SK-N-SH (cell line): ENCODE results near the gene RUFY4. TPM values are rescaled to one million over a fixed set of nuclear protein-coding genes. Genes with fewer than 3 reads are reported as not detected.

ENCODE experiments used
- CTCF ChIA-PET: fragments of 300-600, 350-600 bp; formaldehyde crosslinking; extraction: SDS; loops from one replicate; lab custom pipeline; 2021; lab: Yijun Ruan, JAX
- POLR2A ChIA-PET: fragments of 350-600 bp; sonication (Branson Sonifier 250); formaldehyde crosslinking; extraction: SDS; loops from one replicate; lab custom pipeline; 2020; ENCODE audit warnings: antibody characterized with exemption, inconsistent platforms; lab: Yijun Ruan, JAX
- DNase-seq: peaks from one replicate; pipeline ENCODE4 v3.0.0; 2012
- H2AFZ ChIP-seq: fragments of 200-600 bp; sonication (generic); 2 replicates; pipeline ENCODE4 v1.8.1; 2016; ENCODE audit warnings: antibody characterized with exemption, mild to moderate bottlenecking, low read depth
- H3F3A ChIP-seq: fragments of 200-600 bp; sonication (generic); replicated peaks from 2 replicates; pipeline ENCODE3; 2016; ENCODE audit warnings: antibody characterized with exemption, mild to moderate bottlenecking; ENCODE audit not compliant: insufficient read depth
- H3K27ac ChIP-seq, 2 experiments: fragments of 200-500 bp in 1 of 2; fragments of 200-600 bp in 1 of 2; sonication (Bioruptor generic) in 1 of 2; sonication (generic), shearing (Covaris generic) in 1 of 2; 2 replicates each; pipeline versions ENCODE4 v1.5.1 to v1.6.1; 2014 to 2016; ENCODE audit warnings: low read depth in 2 of 2, inconsistent platforms in 1 of 2, low read length in 1 of 2, mild to moderate bottlenecking in 1 of 2, mixed read lengths in 1 of 2
- H3K27me3 ChIP-seq: fragments of 200-600 bp; sonication (generic), shearing (Covaris generic); 2 replicates; pipeline ENCODE4 v1.6.1; 2016; ENCODE audit warnings: mixed run types; ENCODE audit not compliant: insufficient read depth
- H3K36me3 ChIP-seq, 2 experiments: fragments of 200-500 bp in 1 of 2; fragments of 200-600 bp in 1 of 2; sonication (Bioruptor generic) in 1 of 2; sonication (generic) in 1 of 2; replicated peaks in 1 of 2; 2 replicates each; pipeline versions ENCODE3 to v1.5.1; 2014 to 2016; ENCODE audit warnings: low read length in 1 of 2, mild to moderate bottlenecking in 1 of 2; ENCODE audit not compliant: insufficient read depth in 2 of 2, control insufficient read depth in 1 of 2
- H3K4me1 ChIP-seq, 2 experiments: fragments of 200-500 bp in 1 of 2; fragments of 200-600 bp in 1 of 2; sonication (Bioruptor generic) in 1 of 2; sonication (generic), shearing (Covaris generic) in 1 of 2; 2 replicates each; pipeline versions ENCODE4 v1.5.1 to v1.6.1; 2014 to 2016; ENCODE audit warnings: low read depth in 1 of 2, low read length in 1 of 2, mixed run types in 1 of 2; ENCODE audit not compliant: insufficient read depth in 2 of 2, control insufficient read depth in 1 of 2
- H3K4me2 ChIP-seq: fragments of 200-600 bp; sonication (generic), shearing (Covaris generic); 2 replicates; pipeline ENCODE4 v1.6.1; 2017; ENCODE audit warnings: mixed run types
- H3K4me3 ChIP-seq, 2 experiments: fragments of 200-500 bp in 1 of 2; fragments of 200-600 bp in 1 of 2; sonication (Bioruptor generic) in 1 of 2; sonication (generic), shearing (Covaris generic) in 1 of 2; 2 replicates each; pipeline versions ENCODE4 v1.5.1 to v1.8.1; 2014 to 2016; ENCODE audit warnings: low read depth in 2 of 2, inconsistent platforms in 1 of 2, low read length in 1 of 2, mild to moderate bottlenecking in 1 of 2, mixed read lengths in 1 of 2, moderate library complexity in 1 of 2
- H3K79me2 ChIP-seq: fragments of 200-600 bp; sonication (generic); 2 replicates; pipeline ENCODE4 v1.8.1; 2017; ENCODE audit warnings: mild to moderate bottlenecking; ENCODE audit not compliant: insufficient read depth
- H3K9ac ChIP-seq: fragments of 200-600 bp; sonication (generic); 2 replicates; pipeline ENCODE4 v1.6.1; 2017; ENCODE audit warnings: mixed run types
- H3K9me2 ChIP-seq: fragments of 200-600 bp; sonication (generic); 2 replicates; pipeline ENCODE4 v1.6.1; 2017; ENCODE audit warnings: mixed run types
- H3K9me3 ChIP-seq: fragments of 200-600 bp; sonication (generic); 2 replicates; pipeline ENCODE4 v1.6.1; 2017; ENCODE audit warnings: mixed run types, mild to moderate bottlenecking, moderate library complexity
- H4K20me1 ChIP-seq: fragments of 200-600 bp; sonication (generic); 2 replicates; pipeline ENCODE4 v1.6.1; 2017; ENCODE audit warnings: mild to moderate bottlenecking, mixed run types; ENCODE audit not compliant: insufficient read depth
- CHD2 ChIP-seq: fragments of 150-350 bp; IDR thresholded peaks from 2 replicates; pipeline ENCODE4 v1.6.1; 2018; ENCODE audit warnings: low read length; ENCODE audit not compliant: partially characterized antibody
- ELF1 ChIP-seq: IDR thresholded peaks from 2 replicates; pipeline ENCODE4 v1.4.0; 2012
- EP300 ChIP-seq, 2 experiments: IDR thresholded peaks; 2 replicates each; pipeline versions ENCODE4 v1.4.0 to v1.6.1; 2012; ENCODE audit warnings: borderline replicate concordance in 1 of 2, low read depth in 1 of 2, low read length in 1 of 2
- EZH2phosphoT487 ChIP-seq: fragments of 200-600 bp; sonication (generic); IDR thresholded peaks from 2 replicates; pipeline ENCODE4 v1.6.1; 2017; ENCODE audit warnings: low read depth, mixed run types, mild to moderate bottlenecking, antibody characterized with exemption, moderate library complexity, borderline replicate concordance
- GABPA ChIP-seq: IDR thresholded peaks from 2 replicates; pipeline ENCODE4 v1.4.0; 2012; ENCODE audit warnings: low read depth, mild to moderate bottlenecking
- MAX ChIP-seq: IDR thresholded peaks from 2 replicates; pipeline ENCODE4 v1.4.0; 2012; ENCODE audit warnings: low read depth
- NFIC ChIP-seq: IDR thresholded peaks from 2 replicates; pipeline ENCODE4 v1.4.0; 2012; ENCODE audit warnings: borderline replicate concordance
- NRF1 ChIP-seq: IDR thresholded peaks from 2 replicates; pipeline ENCODE4 v1.6.1; 2012; ENCODE audit warnings: low read depth, mild to moderate bottlenecking, low read length
- RAD21 ChIP-seq: IDR thresholded peaks from 2 replicates; pipeline ENCODE4 v1.6.1; 2012; ENCODE audit warnings: mild to moderate bottlenecking, low read length
- REST ChIP-seq: IDR thresholded peaks from 2 replicates; pipeline ENCODE4 v1.6.1; 2012; ENCODE audit warnings: mild to moderate bottlenecking, low read depth, low read length, moderate library complexity
- RFX5 ChIP-seq: IDR thresholded peaks from 2 replicates; pipeline ENCODE4 v1.6.1; 2012; ENCODE audit warnings: mild to moderate bottlenecking, improper control_type of control experiment, low read length
- TCF12 ChIP-seq: IDR thresholded peaks from 2 replicates; pipeline ENCODE4 v1.4.0; 2012
- USF1 ChIP-seq: IDR thresholded peaks from 2 replicates; pipeline ENCODE4 v1.4.0; 2012; ENCODE audit warnings: low read depth, borderline replicate concordance
- YY1 ChIP-seq: IDR thresholded peaks from 2 replicates; pipeline ENCODE4 v1.4.0; 2012; ENCODE audit warnings: low read depth, mild to moderate bottlenecking
- WGBS: methylation state at CpG from one replicate; pipeline ENCODE4 v1.1.6; 2017; ENCODE audit warnings: low lambda C conversion rate; 5-methylcytosine and 5-hydroxymethylcytosine counted together
- polyA plus RNA-seq, 3 experiments: library from polyadenylated mRNA; depleted of rRNA; stranded (reverse); fragments of >200 nt; gene quantifications; 2 replicates each; pipeline ENCODE4 v1.2.3, GENCODE V29; 2012
- TF ChIP-seq, protein P1 (sequence below): fragments of 150-350 bp; IDR thresholded peaks from 2 replicates; pipeline ENCODE4 v1.6.1; 2016; ENCODE audit warnings: mild to moderate bottlenecking, low read depth, low read length
- TF ChIP-seq, protein P2 (sequence below): IDR thresholded peaks from 2 replicates; pipeline ENCODE4 v1.4.0; 2012; ENCODE audit warnings: low read depth, borderline replicate concordance

The RUFY4 gene
- polyA plus RNA-seq, 1 of the 3 experiments (the other 2 are of a cell fraction): not detected

DNA sequence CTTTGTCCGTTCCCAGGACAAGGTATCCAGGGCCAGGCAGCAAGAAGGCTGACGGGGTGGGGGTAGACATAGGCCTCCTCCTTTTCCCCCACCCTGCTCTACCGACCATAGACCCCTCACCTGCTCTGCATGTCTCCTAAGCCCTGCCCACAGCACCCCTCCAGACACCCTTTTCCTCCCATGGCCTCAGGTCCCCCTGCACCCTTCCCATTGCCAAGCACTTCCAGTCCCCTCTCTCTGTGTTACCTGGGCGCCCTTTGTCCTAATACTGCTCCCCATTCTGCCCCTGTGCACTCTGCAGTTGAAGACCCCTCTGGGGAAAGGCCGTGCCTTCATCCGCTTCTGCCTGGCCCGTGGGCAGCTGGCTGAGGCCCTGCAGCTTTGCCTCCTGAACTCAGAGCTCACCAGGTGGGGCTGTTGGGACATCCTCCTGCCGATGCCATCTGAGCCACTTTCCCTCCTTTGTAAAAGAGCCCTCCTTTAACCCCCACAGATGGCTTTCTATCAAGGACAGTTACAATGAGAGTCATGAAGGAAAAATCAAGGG lies 3.5 kb downstream of the RUFY4 start:
- Histone ChIP-seq H3K9ac (no peak overlapping the region), H3K36me3 (no peaks in the 10 kb centered on the region), H3K4me1 (peaks cover 0 to 6% of the 10 kb centered on the region in 2 experiments; a peak in 1 of 4 replicates), H3F3A (no peaks in the 10 kb centered on the region), H3K79me2 (no peaks in the 10 kb centered on the region), H4K20me1 (no peaks in the 10 kb centered on the region), H3K4me3 (no peak overlapping the region), H3K27me3 (peaks cover 12% of the 10 kb centered on the region; the same call in 1 of the 2 replicates), H3K9me2 (no peaks in the 10 kb centered on the region), H3K27ac (no peak overlapping the region), H2AFZ (no peak overlapping the region), H3K4me2 (no peak overlapping the region), H3K9me3 (no peaks in the 10 kb centered on the region)
- WGBS: 64% methylated on average over 8 of the region's 8 CpGs
- ChIA-PET CTCF (interaction anchor here (15.8 kb wide), 1 partner anchor 284 kb away, joined by 217 read pairs; no protein-coding TSS in a partner anchor), POLR2A (no interaction called here)
- TF ChIP-seq MAX (no peak), REST (no peak), TCF12 (no peak), RAD21 (no peak), USF1 (no peak), CHD2 (no peak), YY1 (no peak), EP300 (IDR thresholded peaks at IDR 0.05; ENCODE audit: borderline replicate concordance in 1 of 2, low read depth in 1 of 2, low read length in 1 of 2) (no peak), NRF1 (no peak), EZH2phosphoT487 (no peak), RFX5 (no peak), ELF1 (no peak), NFIC (no peak), GABPA (no peak)
- TF ChIP-seq, protein P1, sequence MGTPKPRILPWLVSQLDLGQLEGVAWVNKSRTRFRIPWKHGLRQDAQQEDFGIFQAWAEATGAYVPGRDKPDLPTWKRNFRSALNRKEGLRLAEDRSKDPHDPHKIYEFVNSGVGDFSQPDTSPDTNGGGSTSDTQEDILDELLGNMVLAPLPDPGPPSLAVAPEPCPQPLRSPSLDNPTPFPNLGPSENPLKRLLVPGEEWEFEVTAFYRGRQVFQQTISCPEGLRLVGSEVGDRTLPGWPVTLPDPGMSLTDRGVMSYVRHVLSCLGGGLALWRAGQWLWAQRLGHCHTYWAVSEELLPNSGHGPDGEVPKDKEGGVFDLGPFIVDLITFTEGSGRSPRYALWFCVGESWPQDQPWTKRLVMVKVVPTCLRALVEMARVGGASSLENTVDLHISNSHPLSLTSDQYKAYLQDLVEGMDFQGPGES: no peak
- TF ChIP-seq, protein P2, sequence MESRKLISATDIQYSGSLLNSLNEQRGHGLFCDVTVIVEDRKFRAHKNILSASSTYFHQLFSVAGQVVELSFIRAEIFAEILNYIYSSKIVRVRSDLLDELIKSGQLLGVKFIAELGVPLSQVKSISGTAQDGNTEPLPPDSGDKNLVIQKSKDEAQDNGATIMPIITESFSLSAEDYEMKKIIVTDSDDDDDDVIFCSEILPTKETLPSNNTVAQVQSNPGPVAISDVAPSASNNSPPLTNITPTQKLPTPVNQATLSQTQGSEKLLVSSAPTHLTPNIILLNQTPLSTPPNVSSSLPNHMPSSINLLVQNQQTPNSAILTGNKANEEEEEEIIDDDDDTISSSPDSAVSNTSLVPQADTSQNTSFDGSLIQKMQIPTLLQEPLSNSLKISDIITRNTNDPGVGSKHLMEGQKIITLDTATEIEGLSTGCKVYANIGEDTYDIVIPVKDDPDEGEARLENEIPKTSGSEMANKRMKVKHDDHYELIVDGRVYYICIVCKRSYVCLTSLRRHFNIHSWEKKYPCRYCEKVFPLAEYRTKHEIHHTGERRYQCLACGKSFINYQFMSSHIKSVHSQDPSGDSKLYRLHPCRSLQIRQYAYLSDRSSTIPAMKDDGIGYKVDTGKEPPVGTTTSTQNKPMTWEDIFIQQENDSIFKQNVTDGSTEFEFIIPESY: no peak
- no peak for DNase-seq
